Endothelial cell of umbilical vein (primary cell): ENCODE measurements around the gene RHOF. TPM values are rescaled to one million over a fixed set of nuclear protein-coding genes. Genes with fewer than 3 reads are reported as not detected.

Experiments
- BruUV-seq: library from RNA; stranded (reverse); fragments of 400-500 nt; replicated peaks from 2 replicates; lab custom pipeline; 2021; lab: Mats Ljungman, UMichigan
- CTCF ChIA-PET: fragments of 300-600, 350-600 bp; sonication (Branson Sonifier 250); formaldehyde crosslinking; loops from one replicate; lab custom pipeline; 2021; ENCODE audit warnings: antibody characterized with exemption, inconsistent platforms; lab: Charles Lee
- POLR2A ChIA-PET: fragments of 300-600, 350-600 bp; sonication (Branson Sonifier 250); formaldehyde crosslinking; loops from one replicate; lab custom pipeline; 2021; ENCODE audit warnings: antibody characterized with exemption, inconsistent platforms; lab: Charles Lee
- DNase-seq: peaks from one replicate; pipeline ENCODE4 v3.0.0-alpha.2; 2011; ENCODE audit warnings: low read depth, low spot score
- FAIRE-seq: peaks from 2 replicates; lab custom pipeline; 2011; peaks lifted over from hg19 to GRCh38; lab: Jason Lieb, UNC
- H2AFZ ChIP-seq: 2 replicates; pipeline ENCODE4 v1.6.0; 2012; ENCODE audit warnings: low read depth, low read length, control low read depth, inconsistent platforms
- H3K27ac ChIP-seq: 2 replicates; pipeline ENCODE4 v1.5.1; 2011; ENCODE audit warnings: low read depth, mild to moderate bottlenecking, control low read depth, low read length, moderate library complexity; ENCODE audit not compliant: insufficient read depth
- H3K27me3 ChIP-seq, 2 experiments: 2 replicates each; pipeline versions ENCODE4 v1.6.0 to v1.6.1; 2011; ENCODE audit warnings: low read length in 2 of 2, mixed read lengths in 1 of 2; ENCODE audit not compliant: control insufficient read depth in 2 of 2, insufficient read depth in 2 of 2
- H3K36me3 ChIP-seq, 2 experiments: 2 replicates in 1 of 2; 3 replicates in 1 of 2; pipeline ENCODE4 v1.5.1; 2011; ENCODE audit warnings: low read length in 2 of 2, mild to moderate bottlenecking in 1 of 2, moderate library complexity in 1 of 2; ENCODE audit not compliant: control insufficient read depth in 2 of 2, insufficient read depth in 2 of 2; ENCODE audit errors: extremely low read depth in 1 of 2
- H3K4me1 ChIP-seq: 3 replicates; pipeline ENCODE4 v1.5.1; 2011; ENCODE audit warnings: mild to moderate bottlenecking, low read length; ENCODE audit not compliant: control insufficient read depth, insufficient read depth; ENCODE audit errors: extremely low read depth
- H3K4me2 ChIP-seq: 2 replicates; pipeline ENCODE4 v1.6.1; 2011; ENCODE audit warnings: low read length, control low read depth, mixed read lengths; ENCODE audit not compliant: insufficient read depth
- H3K4me3 ChIP-seq, 3 experiments: fragments of 200-600 bp in 1 of 3; sonication (generic), shearing (Covaris generic) in 1 of 3; replicated peaks in 1 of 3; 2 replicates each; pipeline ENCODE4 v1.5.1; 2011 to 2016; ENCODE audit warnings: control low read depth in 3 of 3, low read length in 3 of 3, mild to moderate bottlenecking in 2 of 3, inconsistent platforms in 1 of 3, low read depth in 1 of 3, moderate library complexity in 1 of 3; ENCODE audit not compliant: insufficient read depth in 1 of 3
- H3K79me2 ChIP-seq: 2 replicates; pipeline ENCODE4 v1.6.0; 2012; ENCODE audit warnings: low read length, inconsistent platforms; ENCODE audit not compliant: control insufficient read depth, insufficient read depth
- H3K9ac ChIP-seq: replicated peaks from 2 replicates; pipeline ENCODE3; 2011; ENCODE audit warnings: low read length, control low read depth; ENCODE audit not compliant: insufficient read depth; ENCODE audit errors: extremely low read depth
- H3K9me1 ChIP-seq: replicated peaks from 3 replicates; pipeline ENCODE4 v1.6.0; 2011; ENCODE audit warnings: mild to moderate bottlenecking, low read length; ENCODE audit not compliant: control insufficient read depth, insufficient read depth; ENCODE audit errors: extremely low read depth
- H3K9me3 ChIP-seq: replicated peaks from 2 replicates; pipeline ENCODE4 v1.5.1; 2012; ENCODE audit warnings: low read length, inconsistent platforms; ENCODE audit not compliant: control insufficient read depth, insufficient read depth
- H4K20me1 ChIP-seq: replicated peaks from 2 replicates; pipeline ENCODE3; 2011; ENCODE audit warnings: mild to moderate bottlenecking, low read length; ENCODE audit not compliant: control insufficient read depth, insufficient read depth; ENCODE audit errors: extremely low read depth
- EZH2 ChIP-seq: IDR thresholded peaks from 2 replicates; pipeline ENCODE4 v1.6.1; 2012; ENCODE audit warnings: borderline replicate concordance, low read depth, mild to moderate bottlenecking, moderate library complexity, low read length, inconsistent platforms; ENCODE audit not compliant: severe bottlenecking
- GATA2 ChIP-seq: IDR thresholded peaks from 2 replicates; pipeline ENCODE4 v1.7.0; 2011; ENCODE audit warnings: low read depth, mild to moderate bottlenecking, moderate library complexity, mixed read lengths, low read length; ENCODE audit not compliant: insufficient read length, insufficient read depth
- JUN ChIP-seq: IDR thresholded peaks from 2 replicates; pipeline ENCODE4 v1.6.1; 2011; ENCODE audit warnings: borderline replicate concordance, low read depth; ENCODE audit not compliant: insufficient read length, insufficient read depth
- MAX ChIP-seq: IDR thresholded peaks from 2 replicates; pipeline ENCODE4 v1.6.1; 2011; ENCODE audit not compliant: insufficient read depth, insufficient read length
- MYC ChIP-seq: IDR thresholded peaks from one replicate; pipeline ENCODE4 v1.6.1; 2011; ENCODE audit warnings: mild to moderate bottlenecking, low read depth, low read length
- dilution Hi-C: fragments of 300-500 bp; cut with MboI; formaldehyde crosslinking; loops from one replicate; pipeline ENCODE4 v1.15.0; 2019; ENCODE audit warnings: low sequenced_read_pairs; ENCODE audit not compliant: extremely low pct_ligation_motif_present
- intact Hi-C: fragments of 100-400 bp; cut with micrococcal nuclease; formaldehyde crosslinking; loops from one replicate; pipeline ENCODE4 v1.10.0; 2022
- polyA plus RNA-seq, 4 experiments: library from polyadenylated mRNA; depleted of rRNA in 3 of 4; stranded (reverse) in 3 of 4; unstranded in 1 of 4; fragments of >200 nt; gene quantifications; 2 replicates each; pipeline versions ENCODE4 v1.2.1 to v1.2.3, GENCODE V29; 2011 to 2012; ENCODE audit warnings: missing spikeins in 1 of 4
- total RNA-seq: library from RNA; stranded (reverse); gene quantifications from 2 replicates; pipeline ENCODE4 v1.2.3, GENCODE V29; 2021

Gene RHOF
- total and polyA plus RNA-seq, 2 donors (not counting 3 experiments of a cell fraction or from before 2014, with no cell fraction given), result 9.3 to 22.3 TPM

GRCh38 chr12:121792607-121793439 lies 665 bp downstream of the RHOF start:
- peaks cover 34% of the 10 kb centered on the region for H3K4me1 ChIP-seq
- no TSS peak for BruUV-seq
- ChIA-PET CTCF (interaction anchor here (1.4 to 12.7 kb wide), 18 partner anchors 12 to 241 kb away, joined by 3 to 774 read pairs (median 16); partner anchors contain the start of genes PSMD9, SETD1B and TMEM120B), POLR2A (interaction anchor here (5.7 kb wide), 1 partner anchor 19 kb away, joined by 37 read pairs; no protein-coding TSS in a partner anchor)
- peaks cover 10% of the 10 kb centered on the region for H3K79me2 ChIP-seq
- H3K4me3 ChIP-seq, result peak overlapping the region; percentile 18 to 43 (median 22)
- FAIRE-seq, result no peak
- no peak overlapping the region for H3K27ac ChIP-seq
- TF ChIP-seq EZH2 (no peak), GATA2 (no peak), JUN (no peak), MAX (no peak), MYC (no peak)
- peak overlapping the region; percentile 49 for H3K4me2 ChIP-seq
- no peaks in the 10 kb centered on the region for H4K20me1 ChIP-seq
- peaks cover 2 to 9% of the 10 kb centered on the region in 2 experiments for H3K36me3 ChIP-seq
- intact Hi-C loops, result loop anchor here (5.0 kb wide), 2 partner anchors 46 to 211 kb away; partner anchors contain the start of gene KDM2B
- no peaks in the 10 kb centered on the region for H3K27me3 ChIP-seq
- H3K9me1 ChIP-seq, result no peaks in the 10 kb centered on the region
- H3K9ac ChIP-seq, result peak overlapping the region; percentile 38
- DNase-seq, result no peak
- no peaks in the 10 kb centered on the region for H3K9me3 ChIP-seq
- dilution Hi-C loops, result no loop called here
- H2AFZ ChIP-seq, result peak overlapping the region; percentile 10
